T-helper 2 cell treated with Interferon-gamma antibody and Interleukin-4, amounts not matched to agents 5 μg/mL and 100 μg/mL, for 36 hours (primary cell): ENCODE data around the gene BABAM2.
"Not testable (repeated sequence)": the region's sequence is repeated elsewhere in the genome, so short reads cannot be mapped to it uniquely, and the experiment has no call there.

Experiments used
- DNase-seq: peaks from one replicate; pipeline ENCODE4 v3.0.0; 2021; ENCODE audit warnings: low spot score
- H3K27ac Mint-ChIP-seq: one replicate; pipeline ENCODE4 v1.8.0; 2021; ENCODE audit warnings: mild to moderate bottlenecking, mixed read lengths
- H3K27me3 Mint-ChIP-seq: one replicate; pipeline ENCODE4 v1.8.0; 2021; ENCODE audit warnings: low read depth, mixed read lengths
- H3K36me3 Mint-ChIP-seq: one replicate; pipeline ENCODE4 v1.8.0; 2021; ENCODE audit warnings: low read depth, mixed read lengths
- H3K4me1 Mint-ChIP-seq: one replicate; pipeline ENCODE4 v1.8.0; 2021; ENCODE audit warnings: low read depth, mixed read lengths
- H3K4me3 Mint-ChIP-seq: one replicate; pipeline ENCODE4 v1.8.0; 2022; ENCODE audit warnings: mild to moderate bottlenecking, moderate library complexity, mixed read lengths
- H3K9me3 Mint-ChIP-seq: one replicate; pipeline ENCODE4 v1.8.0; 2021; ENCODE audit warnings: mixed read lengths

BABAM2 gene

DNA sequence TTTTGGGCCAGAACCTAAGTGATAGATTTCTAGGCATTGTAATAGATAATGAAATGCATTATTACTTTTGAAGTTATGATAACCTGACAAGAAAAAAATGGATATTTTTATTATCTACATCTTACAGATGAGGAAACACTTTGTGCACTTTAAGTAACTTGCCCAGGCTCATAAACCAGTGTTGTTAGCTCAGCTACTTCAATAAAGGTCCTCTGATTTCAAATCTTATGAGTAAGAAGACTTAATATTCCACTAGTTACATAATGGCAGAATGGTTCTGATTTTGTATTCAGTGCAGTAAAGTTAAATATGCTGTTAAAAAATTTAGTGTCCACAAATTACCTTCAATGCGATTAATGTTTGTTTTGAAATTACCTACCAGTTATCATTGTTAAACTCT, 199.0 kb downstream of the BABAM2 start:
- H3K4me3 Mint-ChIP-seq: no peak overlapping the region
- no peak for DNase-seq
- H3K9me3 Mint-ChIP-seq: no peaks in the 10 kb centered on the region
- no peak overlapping the region for H3K27ac Mint-ChIP-seq
- H3K27me3 Mint-ChIP-seq: no peaks in the 10 kb centered on the region
- H3K4me1 Mint-ChIP-seq: no peaks in the 10 kb centered on the region
- peaks cover 3% of the 10 kb centered on the region for H3K36me3 Mint-ChIP-seq

DNA sequence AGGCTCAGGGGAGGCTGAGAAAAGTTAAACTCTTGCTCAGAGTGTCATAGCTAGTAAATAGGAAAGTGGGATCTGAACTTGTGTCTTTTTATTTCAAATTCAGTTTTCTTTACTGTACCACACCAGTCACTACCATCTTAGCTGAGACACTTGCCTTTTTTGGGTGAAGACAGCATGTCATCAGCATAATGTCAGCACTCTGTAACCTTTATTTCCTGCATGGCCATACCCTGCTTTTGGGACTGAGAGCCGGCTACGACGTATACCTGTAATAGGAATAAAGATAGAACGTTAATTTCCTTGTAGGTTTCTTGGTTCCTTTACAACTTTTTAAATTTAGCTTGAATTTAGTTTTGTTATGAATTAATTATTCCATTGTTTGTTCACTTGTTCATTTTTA, 202.8 kb downstream of the BABAM2 start:
- H3K27me3 Mint-ChIP-seq: no peaks in the 10 kb centered on the region
- H3K9me3 Mint-ChIP-seq: no peaks in the 10 kb centered on the region
- H3K4me3 Mint-ChIP-seq: no peak overlapping the region
- no peaks in the 10 kb centered on the region for H3K4me1 Mint-ChIP-seq
- H3K27ac Mint-ChIP-seq: no peak overlapping the region
- no peak for DNase-seq
- H3K36me3 Mint-ChIP-seq: peaks cover 3% of the 10 kb centered on the region

DNA sequence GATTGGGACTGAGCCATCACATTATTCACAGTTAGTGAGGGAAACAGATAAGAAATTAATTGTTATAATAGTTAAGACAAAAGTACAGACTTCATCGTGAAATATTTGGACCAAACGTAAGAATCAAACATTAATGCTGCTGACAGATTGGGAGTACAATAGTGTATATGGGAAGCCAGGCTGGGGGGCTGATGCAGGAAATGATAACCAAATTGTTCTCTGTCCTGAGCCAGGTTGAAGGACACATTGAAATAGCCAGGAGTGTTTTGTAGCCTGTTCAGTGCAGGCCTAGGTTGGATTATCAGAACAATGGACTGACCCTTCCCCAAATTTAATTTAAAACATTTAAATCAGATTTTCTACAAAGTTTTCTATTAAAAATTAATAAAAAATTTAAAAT, 203.2 kb downstream of the BABAM2 start:
- Mint-ChIP-seq H3K27me3 (no peaks in the 10 kb centered on the region), H3K4me1 (no peaks in the 10 kb centered on the region), H3K9me3 (no peaks in the 10 kb centered on the region), H3K27ac (no peak overlapping the region), H3K36me3 (peaks cover 3% of the 10 kb centered on the region), H3K4me3 (no peak overlapping the region)
- no peak for DNase-seq

DNA sequence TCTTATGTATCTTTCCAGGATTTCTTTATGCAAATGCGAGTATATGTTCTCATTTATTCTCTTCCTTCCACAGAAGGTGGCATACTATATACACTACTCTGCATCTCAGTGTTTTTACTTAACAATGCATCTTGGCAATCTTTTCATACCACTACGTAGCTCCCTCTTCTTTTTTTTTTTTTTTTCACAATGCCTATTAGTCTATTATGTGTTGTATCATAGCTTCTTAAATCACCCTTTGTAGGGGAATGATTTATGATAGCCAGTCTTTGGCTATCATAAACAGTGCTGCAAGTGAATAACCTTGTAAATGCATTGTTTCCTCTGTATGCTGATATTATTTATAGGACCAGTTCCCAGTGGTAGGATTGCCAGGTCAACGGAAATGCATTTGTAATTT, 204.2 kb downstream of the BABAM2 start:
- Mint-ChIP-seq H3K9me3 (no peaks in the 10 kb centered on the region), H3K4me1 (no peaks in the 10 kb centered on the region), H3K36me3 (no peaks in the 10 kb centered on the region), H3K4me3 (no peak overlapping the region), H3K27ac (no peak overlapping the region), H3K27me3 (no peaks in the 10 kb centered on the region)
- DNase-seq: no peak

DNA sequence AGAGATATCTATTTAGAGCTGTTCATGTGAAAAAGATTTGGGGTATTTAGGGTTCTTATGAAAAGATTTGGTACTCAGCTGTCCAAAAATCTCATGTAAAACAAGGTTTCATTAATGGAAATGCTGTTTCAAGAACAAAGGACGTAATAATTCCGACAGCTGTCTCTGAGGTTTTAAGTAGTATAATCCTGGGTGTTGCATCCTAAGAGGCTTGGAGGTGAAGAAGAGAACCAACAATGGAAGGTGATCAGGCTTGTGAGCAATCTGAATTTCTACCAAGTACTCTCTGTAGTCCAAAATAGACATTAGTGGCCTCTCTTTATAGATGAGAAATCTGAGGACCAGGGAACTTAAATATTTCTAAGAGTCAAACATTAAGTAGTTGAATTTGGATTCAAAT, 205.1 kb downstream of the BABAM2 start:
- DNase-seq: no peak
- no peaks in the 10 kb centered on the region for H3K4me1 Mint-ChIP-seq
- no peaks in the 10 kb centered on the region for H3K27me3 Mint-ChIP-seq
- no peak overlapping the region for H3K27ac Mint-ChIP-seq
- no peaks in the 10 kb centered on the region for H3K9me3 Mint-ChIP-seq
- H3K36me3 Mint-ChIP-seq: no peaks in the 10 kb centered on the region
- H3K4me3 Mint-ChIP-seq: no peak overlapping the region

DNA sequence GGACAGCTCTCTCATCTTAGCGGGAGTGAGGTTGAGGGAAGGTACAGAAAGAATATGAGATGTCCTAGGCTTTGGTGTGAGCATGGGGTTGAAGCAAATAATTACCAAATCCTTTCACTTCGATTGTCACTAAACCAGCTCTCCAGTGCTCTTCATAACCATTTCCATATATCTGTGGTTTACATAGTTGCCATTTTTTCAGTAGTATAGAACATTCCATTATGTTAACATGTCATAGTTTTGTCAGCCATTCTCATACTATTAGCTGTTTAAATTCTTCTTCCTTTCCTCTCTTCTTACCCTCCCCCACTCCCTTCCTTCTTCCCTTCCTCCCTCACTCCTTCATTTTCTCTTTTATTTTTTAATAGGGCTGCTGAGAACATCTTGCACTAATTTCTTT, 205.9 kb downstream of the BABAM2 start:
- no peaks in the 10 kb centered on the region for H3K27me3 Mint-ChIP-seq
- H3K9me3 Mint-ChIP-seq: no peaks in the 10 kb centered on the region
- H3K36me3 Mint-ChIP-seq: no peaks in the 10 kb centered on the region
- peaks cover 4% of the 10 kb centered on the region for H3K4me1 Mint-ChIP-seq
- DNase-seq: no peak
- no peak overlapping the region for H3K4me3 Mint-ChIP-seq
- H3K27ac Mint-ChIP-seq: no peak overlapping the region

DNA sequence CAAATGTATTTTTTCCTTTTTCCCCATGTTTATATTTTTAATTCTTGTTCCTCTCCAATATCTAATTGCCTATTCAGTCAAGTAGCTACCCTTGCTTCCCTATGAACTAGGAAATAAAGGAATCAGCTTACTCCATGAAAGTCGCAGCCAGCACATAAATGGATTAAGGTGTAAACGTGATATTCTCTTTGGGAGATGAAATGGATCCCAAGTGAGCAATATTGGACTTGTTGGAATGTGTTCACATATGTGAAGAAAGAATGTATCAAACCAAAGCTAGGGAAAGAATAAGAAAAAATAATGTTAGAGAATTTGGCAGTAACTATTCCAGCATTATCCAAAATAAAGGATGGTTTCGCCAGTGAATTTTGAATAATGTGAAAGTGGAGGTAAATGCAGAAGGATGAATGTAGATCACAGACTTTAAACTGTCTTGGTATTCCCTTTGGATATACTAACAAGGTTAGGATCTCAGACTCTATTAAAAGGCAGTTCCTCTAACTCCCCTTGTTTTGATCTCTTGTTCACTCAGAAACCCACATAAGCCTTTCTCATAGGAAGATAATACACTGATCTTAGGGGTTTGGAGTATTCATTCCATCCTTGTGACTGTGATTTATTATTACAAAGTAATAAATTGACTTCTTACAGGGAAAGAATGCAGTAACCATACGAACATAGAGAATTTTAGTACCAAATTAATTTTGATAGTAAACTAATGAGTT, 208.1 kb downstream of the BABAM2 start:
- no peak for DNase-seq

DNA sequence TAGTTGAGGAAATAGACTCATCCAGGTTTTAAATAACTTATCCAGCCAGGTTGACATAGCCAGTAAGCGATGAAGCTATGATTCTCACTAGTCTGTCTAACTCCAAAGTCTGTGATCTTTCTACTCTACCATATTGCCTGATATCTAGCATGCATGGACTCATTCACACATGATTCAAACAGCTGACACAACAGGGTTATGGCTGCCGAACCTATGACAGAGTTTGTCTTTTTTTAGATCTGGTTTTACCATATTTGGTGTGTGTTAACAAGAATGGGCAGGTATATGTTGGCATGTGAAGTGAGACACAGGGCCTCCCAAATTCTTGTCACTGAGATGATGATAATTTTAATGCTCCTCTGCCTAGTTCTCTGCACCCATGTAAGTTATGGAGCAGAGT, 210.6 kb downstream of the BABAM2 start:
- no peak overlapping the region for H3K4me3 Mint-ChIP-seq
- H3K9me3 Mint-ChIP-seq: no peaks in the 10 kb centered on the region
- H3K4me1 Mint-ChIP-seq: peaks cover 12% of the 10 kb centered on the region
- DNase-seq: no peak
- peaks cover 6% of the 10 kb centered on the region for H3K36me3 Mint-ChIP-seq
- H3K27me3 Mint-ChIP-seq: no peaks in the 10 kb centered on the region
- no peak overlapping the region for H3K27ac Mint-ChIP-seq

More for the DNA sequence above, 208.1 kb downstream of the BABAM2 start:
- H3K4me1 Mint-ChIP-seq: peaks cover 12% of the 10 kb centered on the region
- peaks cover under 1% of the 10 kb centered on the region for H3K36me3 Mint-ChIP-seq
- no peak overlapping the region for H3K4me3 Mint-ChIP-seq
- no peaks in the 10 kb centered on the region for H3K27me3 Mint-ChIP-seq
- no peak overlapping the region for H3K27ac Mint-ChIP-seq
- H3K9me3 Mint-ChIP-seq: no peaks in the 10 kb centered on the region

DNA sequence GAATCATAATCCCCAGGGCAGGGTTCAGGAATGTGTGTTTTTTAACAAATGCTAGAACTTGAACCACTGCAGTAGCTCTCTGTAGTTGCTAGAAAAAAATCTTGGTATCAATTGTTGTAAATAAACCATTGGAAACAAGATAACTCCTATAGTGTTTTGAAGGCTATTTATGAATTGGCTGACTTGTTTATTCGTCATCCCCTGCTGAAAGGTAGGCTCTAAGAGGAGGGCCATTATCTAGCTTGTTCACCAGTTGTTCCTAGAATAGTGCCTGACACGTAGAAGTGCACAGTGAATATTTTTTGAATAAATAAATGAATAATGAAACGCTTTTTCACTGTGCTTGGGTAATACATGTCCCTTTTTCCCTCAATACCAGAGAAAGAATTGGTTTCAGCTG, 211.4 kb downstream of the BABAM2 start:
- no peaks in the 10 kb centered on the region for H3K9me3 Mint-ChIP-seq

DNA sequence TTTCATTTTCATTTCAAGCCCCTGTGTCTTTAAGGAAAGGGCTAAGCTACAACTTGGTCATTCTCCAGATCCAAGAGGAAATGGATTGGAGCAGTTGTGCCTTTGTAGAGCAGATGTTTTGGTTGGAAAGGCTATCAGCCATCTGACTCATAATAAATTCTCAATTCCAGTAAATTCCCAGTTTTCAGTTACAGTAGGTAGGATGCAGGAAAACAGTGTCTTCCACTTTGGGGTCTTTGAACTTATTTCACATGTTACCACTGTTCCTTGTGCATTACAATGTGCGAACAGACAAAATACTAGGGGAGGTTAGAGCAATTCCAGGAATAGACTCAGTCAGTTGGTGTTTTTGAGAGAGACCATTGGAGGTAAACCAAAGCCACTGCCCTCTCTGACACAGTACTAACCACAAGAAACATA, 211.9 kb downstream of the BABAM2 start:
- Mint-ChIP-seq H3K27ac (peak overlapping the region; percentile 20), H3K27me3 (no peaks in the 10 kb centered on the region), H3K9me3 (no peaks in the 10 kb centered on the region), H3K36me3 (peaks cover 6% of the 10 kb centered on the region), H3K4me1 (peaks cover 12% of the 10 kb centered on the region), H3K4me3 (peak overlapping the region; percentile 58)
- DNase-seq: no peak

More for the DNA sequence above, 211.4 kb downstream of the BABAM2 start:
- Mint-ChIP-seq H3K4me1 (peaks cover 12% of the 10 kb centered on the region), H3K4me3 (no peak overlapping the region), H3K27me3 (no peaks in the 10 kb centered on the region), H3K36me3 (peaks cover 6% of the 10 kb centered on the region), H3K27ac (no peak overlapping the region)
- no peak for DNase-seq

DNA sequence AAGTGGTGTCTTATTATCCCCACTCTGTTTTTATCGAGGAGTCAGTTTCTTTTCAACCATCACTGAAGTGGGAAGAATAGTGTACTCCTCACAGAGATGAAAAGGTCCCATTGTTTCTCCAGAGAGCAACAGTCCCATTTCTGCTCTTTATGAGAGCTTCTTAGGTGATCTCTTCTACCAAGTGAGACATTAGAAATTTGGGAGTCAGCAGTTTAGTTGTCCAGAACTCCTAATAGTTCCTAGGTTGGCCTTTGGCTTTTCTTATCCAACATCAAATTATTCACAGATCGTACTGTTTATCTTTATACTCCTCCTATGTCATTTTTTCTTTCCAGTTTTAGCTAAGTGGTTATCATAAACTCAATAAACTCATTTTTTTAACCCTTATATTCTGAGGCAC, 213.1 kb downstream of the BABAM2 start:
- Mint-ChIP-seq H3K27me3 (no peaks in the 10 kb centered on the region), H3K9me3 (no peaks in the 10 kb centered on the region), H3K36me3 (peaks cover 6% of the 10 kb centered on the region), H3K4me1 (peaks cover 12% of the 10 kb centered on the region), H3K4me3 (no peak overlapping the region), H3K27ac (no peak overlapping the region)
- DNase-seq: no peak

DNA sequence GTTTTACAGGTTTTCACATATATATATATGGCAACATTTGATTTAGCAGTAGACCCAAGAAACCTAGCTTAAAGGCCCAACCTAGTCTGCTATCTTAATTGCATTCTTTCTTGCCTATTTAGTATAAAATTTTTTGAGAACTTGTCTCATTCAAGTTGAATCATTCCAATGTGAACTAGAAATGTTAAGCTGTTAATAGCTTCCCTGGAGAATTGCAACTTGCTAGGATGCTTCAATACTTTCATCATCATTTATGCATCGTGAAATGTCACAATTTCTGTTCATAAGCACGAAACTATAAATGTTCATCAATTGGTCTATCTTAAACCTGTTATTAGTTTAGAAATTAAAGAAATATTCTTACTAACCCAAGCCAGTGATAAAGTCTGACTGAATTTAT, 217.6 kb downstream of the BABAM2 start:
- DNase-seq: no peak
- no peaks in the 10 kb centered on the region for H3K4me1 Mint-ChIP-seq

DNA sequence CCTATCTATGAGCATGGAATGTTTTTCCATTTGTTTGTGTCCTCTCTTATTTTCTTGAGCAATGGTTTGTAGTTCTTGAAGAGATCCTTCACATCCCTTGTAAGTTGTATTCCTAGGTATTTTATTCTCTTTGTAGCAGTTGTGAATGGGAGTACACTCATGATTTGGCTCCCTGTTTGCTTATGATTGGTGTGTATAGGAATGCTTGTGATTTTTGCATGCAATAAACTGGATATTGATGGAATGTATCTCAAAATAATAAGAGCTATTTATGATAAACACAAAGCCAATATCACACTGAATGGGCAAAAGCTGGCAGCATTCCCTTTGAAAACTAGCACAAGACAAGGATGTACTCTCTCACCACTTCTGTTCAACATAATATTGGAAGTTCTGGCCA, 223.2 kb downstream of the BABAM2 start:
- H3K27me3 Mint-ChIP-seq, H3K27ac Mint-ChIP-seq: not testable (repeated sequence)

More for the DNA sequence above, 217.6 kb downstream of the BABAM2 start:
- no peaks in the 10 kb centered on the region for H3K27me3 Mint-ChIP-seq
- no peak overlapping the region for H3K4me3 Mint-ChIP-seq
- H3K36me3 Mint-ChIP-seq: peaks cover 6% of the 10 kb centered on the region
- H3K9me3 Mint-ChIP-seq: no peaks in the 10 kb centered on the region
- no peak overlapping the region for H3K27ac Mint-ChIP-seq

DNA sequence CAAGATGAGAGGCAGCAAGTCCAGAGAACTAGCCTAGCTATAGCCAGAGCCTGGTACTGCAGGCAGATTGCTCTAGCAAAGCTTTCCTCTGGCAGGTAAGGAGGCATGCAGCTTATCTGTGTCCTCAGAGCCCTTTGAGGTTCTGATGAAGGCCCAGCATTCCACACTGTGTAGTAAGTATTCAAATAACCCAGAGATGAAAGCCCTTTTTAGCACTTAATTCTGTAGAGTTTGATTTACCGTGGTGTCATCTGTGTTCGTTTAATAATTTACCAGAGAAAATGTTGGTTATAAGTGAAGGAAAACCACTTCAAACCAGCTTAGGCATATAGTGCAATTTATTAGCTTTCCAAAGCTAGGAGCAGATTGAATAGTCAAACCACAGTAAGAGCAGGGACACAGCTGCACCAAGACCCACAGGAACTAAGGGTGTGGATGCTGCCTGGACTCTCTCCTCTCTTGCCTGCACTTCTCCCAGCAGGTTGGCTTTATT, 226.6 kb downstream of the BABAM2 start:
- Mint-ChIP-seq H3K9me3 (peaks cover 9% of the 10 kb centered on the region), H3K4me3 (no peak overlapping the region), H3K4me1 (peaks cover 7% of the 10 kb centered on the region)

More for the DNA sequence above, 223.2 kb downstream of the BABAM2 start:
- H3K4me3 Mint-ChIP-seq, H3K9me3 Mint-ChIP-seq, H3K4me1 Mint-ChIP-seq, DNase-seq: not testable (repeated sequence)
- peaks cover 12% of the 10 kb centered on the region for H3K36me3 Mint-ChIP-seq

DNA sequence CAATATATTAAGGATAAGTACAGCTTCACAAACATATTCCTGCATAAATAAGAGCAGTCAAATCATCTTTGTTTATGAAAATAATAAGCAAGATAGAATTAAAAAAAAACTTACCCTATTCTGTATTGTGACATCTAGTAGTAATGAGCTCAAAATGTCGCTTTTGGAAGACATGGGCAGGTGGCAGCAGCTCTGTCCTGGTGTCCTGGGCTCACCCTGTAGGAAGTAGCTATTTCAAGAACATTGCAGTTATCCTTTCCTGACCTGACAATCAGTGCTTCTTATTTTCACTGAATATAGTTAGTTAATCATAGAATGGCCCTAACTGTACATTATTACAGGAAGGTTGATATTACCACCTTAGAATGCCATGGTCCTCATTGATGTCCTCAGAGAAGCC, 229.1 kb downstream of the BABAM2 start:
- H3K9me3 Mint-ChIP-seq: peaks cover 9% of the 10 kb centered on the region
- no peak for DNase-seq
- H3K4me3 Mint-ChIP-seq: no peak overlapping the region
- no peak overlapping the region for H3K27ac Mint-ChIP-seq
- no peaks in the 10 kb centered on the region for H3K27me3 Mint-ChIP-seq
- H3K4me1 Mint-ChIP-seq: peaks cover 5% of the 10 kb centered on the region
- peaks cover 12% of the 10 kb centered on the region for H3K36me3 Mint-ChIP-seq

More for the DNA sequence above, 226.6 kb downstream of the BABAM2 start:
- Mint-ChIP-seq H3K27ac (no peak overlapping the region), H3K36me3 (peaks cover 14% of the 10 kb centered on the region), H3K27me3 (no peaks in the 10 kb centered on the region)
- DNase-seq: no peak
